NB4 (cell line): ENCODE measurements around the gene BAG1.

ENCODE experiments used
- DNase-seq: peaks from one replicate; pipeline ENCODE4 v3.0.0; 2010; ENCODE audit warnings: low read depth
- H3K4me3 ChIP-seq: one replicate; pipeline ENCODE4 v1.5.1; 2011; ENCODE audit warnings: mild to moderate bottlenecking, low read depth, low read length, moderate library complexity
- CTCF ChIP-seq: IDR thresholded peaks from one replicate; pipeline ENCODE4 v1.5.1; 2012; ENCODE audit warnings: low read depth, low read length
- MAX ChIP-seq: IDR thresholded peaks from 2 replicates; pipeline ENCODE4 v1.6.1; 2011; ENCODE audit warnings: low read depth, low read length
- MYC ChIP-seq: IDR thresholded peaks from 2 replicates; pipeline ENCODE4 v1.6.1; 2011; ENCODE audit warnings: low read depth, low read length
- POLR2A ChIP-seq: IDR thresholded peaks from 2 replicates; pipeline ENCODE4 v1.6.1; 2011; ENCODE audit warnings: mild to moderate bottlenecking; ENCODE audit not compliant: insufficient read length; ENCODE audit errors: extremely low read depth

Gene BAG1

GRCh38 chr9:33220681-33221567 is 43.6 kb downstream of the BAG1 start:
- TF ChIP-seq MAX, result no peak
- TF ChIP-seq MYC, result no peak
- TF ChIP-seq POLR2A, result no peak
- TF ChIP-seq CTCF, result no peak
- DNase-seq, result peak; percentile 34
- no peak overlapping the region for H3K4me3 ChIP-seq

- TF ChIP-seq MAX (no peak), POLR2A (no peak), MYC (no peak), CTCF (no peak)
- peak; percentile 62 for DNase-seq
- H3K4me3 ChIP-seq, result no peak overlapping the region
Measured at GRCh38 chr9:33211695-33212393, 52.7 kb downstream of the BAG1 start.

- no peak for TF ChIP-seq MYC
- no peak for TF ChIP-seq MAX
- TF ChIP-seq CTCF, result no peak
- no peak for TF ChIP-seq POLR2A
- H3K4me3 ChIP-seq, result no peak overlapping the region
- no peak for DNase-seq
Measured at GRCh38 chr9:33210006-33210715, 54.3 kb downstream of the BAG1 start.

GRCh38 chr9:33209394-33209793 is 55.1 kb downstream of the BAG1 start:
- H3K4me3 ChIP-seq, result no peak overlapping the region
- no peak for DNase-seq
- TF ChIP-seq CTCF, result no peak
- no peak for TF ChIP-seq MAX
- TF ChIP-seq MYC, result no peak
- TF ChIP-seq POLR2A, result no peak

GRCh38 chr9:33202552-33203201 is 61.8 kb downstream of the BAG1 start:
- peak; percentile 74 for DNase-seq
- TF ChIP-seq MYC (no peak), CTCF (no peak), POLR2A (no peak), MAX (no peak)
- no peak overlapping the region for H3K4me3 ChIP-seq
